Upper lobe of left lung (tissue), 4 donors: ENCODE results near the gene C2CD4D.

ENCODE experiments used
- CTCF ChIP-seq, 6 experiments: fragments of 450-650 bp in 4 of 6; fragments of 200-600 bp in 2 of 6; sonication (generic) in 2 of 6; IDR thresholded peaks; one replicate each; pipeline ENCODE4 v1.5.1; 2016 to 2019; ENCODE audit warnings: antibody characterized with exemption in 6 of 6
- EP300 ChIP-seq, 4 donors: sonication (generic); formaldehyde crosslinking; IDR thresholded peaks; one replicate each; pipeline ENCODE4 v1.5.1; 2017; ENCODE audit warnings: antibody characterized with exemption in 4 of 4, control low read depth in 2 of 4
- POLR2A ChIP-seq, 4 donors: fragments of 450-650 bp; IDR thresholded peaks; one replicate each; pipeline ENCODE4 v1.5.1; 2016 to 2017; ENCODE audit warnings: antibody characterized with exemption in 4 of 4, mild to moderate bottlenecking in 2 of 4
- POLR2AphosphoS5 ChIP-seq, 2 donors: sonication (generic); formaldehyde crosslinking; IDR thresholded peaks; one replicate each; pipeline ENCODE4 v1.5.1; 2017; ENCODE audit warnings: antibody characterized with exemption in 2 of 2

DNA sequence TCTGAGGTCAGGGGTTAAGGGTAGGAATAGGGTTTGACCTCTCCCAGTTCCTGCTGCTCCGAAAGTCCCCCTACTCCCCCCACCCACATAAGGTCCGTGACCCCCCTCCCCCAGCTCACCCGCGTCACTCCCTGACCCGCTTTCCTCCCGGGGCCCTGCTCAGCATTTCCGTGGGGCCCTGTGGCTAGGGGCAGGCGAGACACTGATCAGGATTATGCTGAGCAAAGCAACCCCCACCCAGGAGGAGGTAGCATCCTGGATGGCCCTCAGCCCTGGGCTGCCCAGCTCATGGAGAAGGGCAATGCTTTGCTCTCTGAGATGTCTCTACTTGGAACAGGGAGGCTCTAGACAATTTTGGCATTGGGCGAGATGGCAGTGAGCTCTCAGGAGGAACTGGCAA is 11.8 kb downstream of the C2CD4D start:
- TF ChIP-seq POLR2A (IDR thresholded peaks at IDR 0.05) (no peak), POLR2AphosphoS5 (IDR thresholded peaks at IDR 0.05) (no peak), EP300 (IDR thresholded peaks at IDR 0.05) (no peak), CTCF (IDR thresholded peaks at IDR 0.05) (no peak)
